ENCODE data around the gene PPA1. TPM values are rescaled to one million over a fixed set of nuclear protein-coding genes. Genes with fewer than 3 reads are reported as not detected.

The PPA1 gene
- total and polyA plus RNA-seq, 7 donors: 51.2 to 273 (median 99.5) TPM

DNA sequence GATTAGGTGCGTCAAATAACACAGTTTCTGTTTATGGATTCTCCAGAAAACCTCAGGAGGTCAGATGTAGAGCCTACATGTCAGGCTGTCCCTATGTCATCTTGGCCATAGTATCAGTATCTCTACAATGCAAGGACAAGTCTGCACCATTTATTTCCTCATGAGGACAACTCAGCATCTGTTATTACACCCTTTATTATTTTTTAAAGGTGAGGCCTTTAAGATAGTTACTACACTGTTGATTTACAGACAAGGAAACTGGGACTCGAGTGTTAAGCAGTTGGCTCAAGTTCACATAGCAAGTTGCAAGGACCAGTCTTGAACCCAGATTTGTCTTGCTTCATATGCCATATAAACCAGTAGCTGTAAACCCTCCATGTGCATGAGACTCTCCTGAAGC, 23.2 kb upstream of the PPA1 start:
- TF ChIP-seq EP300 (IDR thresholded peaks at IDR 0.05): no peak
- TF ChIP-seq POLR2A (IDR thresholded peaks at IDR 0.05): no peak
- no peak overlapping the region for H3K27ac ChIP-seq
- 25 to 64% methylated on average over 2 of the region's 2 CpGs for WGBS, 2 donors
- DNase-seq: no peak
- no peaks in the 10 kb centered on the region for H3K36me3 ChIP-seq
- intact Hi-C loops (cut with DNase I): no loop called here
- H3K4me1 ChIP-seq: peaks cover 0 to 10% (median 8%) of the 10 kb centered on the region in 4 donors
- peaks cover 10 to 39% (median 17%) of the 10 kb centered on the region in 3 donors for H3K27me3 ChIP-seq
- no peaks in the 10 kb centered on the region for H3K9me3 ChIP-seq
- no peak overlapping the region for H3K4me3 ChIP-seq

DNA sequence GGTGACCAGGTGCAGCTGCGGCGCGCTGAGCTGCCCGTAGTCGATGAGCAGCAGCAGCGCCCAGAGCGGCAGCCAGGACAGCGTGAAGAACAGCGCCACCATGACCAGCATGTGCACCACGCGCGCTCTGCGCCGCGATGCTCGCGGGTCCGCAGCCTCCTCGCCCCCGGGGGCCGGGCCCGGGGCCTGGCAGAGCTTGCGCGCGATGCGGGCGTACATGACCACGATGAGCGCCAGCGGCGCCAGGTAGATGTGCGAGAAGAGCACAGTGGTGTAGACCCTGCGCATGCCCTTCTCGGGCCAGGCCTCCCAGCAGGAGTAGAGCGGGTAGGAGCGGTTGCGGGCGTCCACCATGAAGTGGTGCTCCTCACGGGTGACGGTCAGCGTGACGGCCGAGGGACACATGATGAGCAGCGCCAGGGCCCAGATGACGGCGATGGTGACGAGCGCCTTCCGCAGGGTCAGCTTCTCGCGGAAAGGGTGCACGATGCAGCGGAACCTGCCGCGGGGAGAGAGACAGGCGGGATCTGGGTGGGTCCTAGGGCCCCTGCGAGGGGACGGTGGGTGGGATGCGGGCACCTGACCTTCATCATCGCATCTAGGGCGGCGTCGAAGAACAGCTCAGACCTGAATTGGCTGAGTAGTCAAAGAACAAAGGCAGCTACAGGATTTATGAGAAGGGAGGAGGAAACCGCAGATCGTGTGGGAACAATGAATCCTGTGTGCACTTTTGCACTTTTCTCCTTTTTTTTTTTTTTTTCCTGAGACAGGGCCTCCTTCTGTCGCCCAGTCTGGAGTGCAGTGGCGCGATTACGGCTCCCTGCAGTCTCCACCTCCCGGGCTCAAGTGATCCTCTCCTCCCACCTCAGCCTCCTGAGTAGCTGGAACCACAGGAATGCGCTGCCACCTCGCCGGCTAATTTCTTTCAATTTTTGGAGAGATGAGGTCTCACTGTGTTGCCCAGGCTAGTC, 22.4 kb upstream of the PPA1 start:
- Histone ChIP-seq H3K36me3 (no peaks in the 10 kb centered on the region), H3K27me3 (peaks cover 10 to 39% (median 17%) of the 10 kb centered on the region in 3 donors), H3K9me3 (no peaks in the 10 kb centered on the region), H3K4me1 (peaks cover 0 to 10% (median 8%) of the 10 kb centered on the region in 4 donors), H3K27ac (no peak overlapping the region), H3K4me3 (peak overlapping the region in 2 of 4 donors; percentile 10 to 21)
- intact Hi-C loops (cut with DNase I): no loop called here
- 18 to 46% methylated on average over 73 of the region's 73 CpGs for WGBS, 2 donors
- TF ChIP-seq POLR2A (IDR thresholded peaks at IDR 0.05): no peak
- no peak for TF ChIP-seq EP300 (IDR thresholded peaks at IDR 0.05)
- TF ChIP-seq POLR2AphosphoS5 (IDR thresholded peaks at IDR 0.05): no peak
- TF ChIP-seq, protein P1, sequence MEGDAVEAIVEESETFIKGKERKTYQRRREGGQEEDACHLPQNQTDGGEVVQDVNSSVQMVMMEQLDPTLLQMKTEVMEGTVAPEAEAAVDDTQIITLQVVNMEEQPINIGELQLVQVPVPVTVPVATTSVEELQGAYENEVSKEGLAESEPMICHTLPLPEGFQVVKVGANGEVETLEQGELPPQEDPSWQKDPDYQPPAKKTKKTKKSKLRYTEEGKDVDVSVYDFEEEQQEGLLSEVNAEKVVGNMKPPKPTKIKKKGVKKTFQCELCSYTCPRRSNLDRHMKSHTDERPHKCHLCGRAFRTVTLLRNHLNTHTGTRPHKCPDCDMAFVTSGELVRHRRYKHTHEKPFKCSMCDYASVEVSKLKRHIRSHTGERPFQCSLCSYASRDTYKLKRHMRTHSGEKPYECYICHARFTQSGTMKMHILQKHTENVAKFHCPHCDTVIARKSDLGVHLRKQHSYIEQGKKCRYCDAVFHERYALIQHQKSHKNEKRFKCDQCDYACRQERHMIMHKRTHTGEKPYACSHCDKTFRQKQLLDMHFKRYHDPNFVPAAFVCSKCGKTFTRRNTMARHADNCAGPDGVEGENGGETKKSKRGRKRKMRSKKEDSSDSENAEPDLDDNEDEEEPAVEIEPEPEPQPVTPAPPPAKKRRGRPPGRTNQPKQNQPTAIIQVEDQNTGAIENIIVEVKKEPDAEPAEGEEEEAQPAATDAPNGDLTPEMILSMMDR (IDR thresholded peaks at IDR 0.05): no peak
- DNase-seq: no peak

GRCh38 chr10:70254778-70255328, 21.6 kb upstream of the PPA1 start:
- no peak for TF ChIP-seq POLR2AphosphoS5 (IDR thresholded peaks at IDR 0.05)
- Histone ChIP-seq H3K36me3 (no peaks in the 10 kb centered on the region), H3K9me3 (no peaks in the 10 kb centered on the region), H3K27ac (no peak overlapping the region), H3K4me1 (peaks cover 0 to 10% (median 8%) of the 10 kb centered on the region in 4 donors), H3K27me3 (peaks cover 10 to 39% (median 17%) of the 10 kb centered on the region in 3 donors), H3K4me3 (peak overlapping the region in 2 of 4 donors; percentile 10 to 21)
- intact Hi-C loops (cut with DNase I): no loop called here
- 55 to 85% methylated on average over 40 of the region's 40 CpGs for WGBS, 2 donors
- DNase-seq: no peak

DNA sequence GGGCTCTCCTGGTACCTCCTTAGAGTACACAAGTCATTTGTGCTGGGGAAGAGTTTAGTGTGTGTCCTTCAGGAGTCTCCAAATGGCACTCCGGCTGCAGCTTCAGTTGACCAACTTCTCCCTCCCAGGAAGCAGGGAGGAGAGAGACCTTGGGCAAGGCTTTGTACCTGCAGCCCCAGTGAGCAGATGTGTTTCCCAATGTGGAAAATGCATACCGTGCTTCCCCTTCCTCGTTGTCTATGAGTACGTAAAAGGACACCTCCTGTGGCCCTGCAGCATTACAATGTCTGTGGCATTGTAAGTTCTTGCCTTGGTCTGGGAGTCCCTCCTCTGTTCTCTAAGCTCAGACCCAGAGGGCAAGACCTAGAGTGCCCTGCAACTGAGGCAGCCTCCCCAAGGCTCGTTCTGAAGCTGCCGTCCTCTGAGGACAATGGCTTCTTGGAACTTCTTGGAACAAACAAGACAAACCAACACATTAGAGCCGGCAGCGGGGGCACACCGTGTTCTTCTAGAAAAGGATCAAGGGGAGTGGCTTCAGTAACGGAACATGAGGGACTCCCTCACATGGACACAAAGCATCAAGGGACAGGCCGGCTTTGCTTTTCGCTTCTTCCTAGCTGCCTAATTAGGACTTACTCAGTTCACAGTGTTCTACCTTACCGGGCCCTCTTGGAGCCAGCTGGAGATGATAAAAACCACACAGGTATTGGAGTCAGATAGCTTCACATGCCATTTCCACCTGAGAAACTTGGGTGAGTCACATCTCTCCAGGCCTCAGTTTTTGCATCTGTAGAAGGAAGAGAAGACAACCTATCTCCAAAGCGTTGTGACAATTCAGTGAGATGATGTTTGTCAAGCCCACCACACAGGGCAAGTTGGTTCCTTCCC, 20.9 kb upstream of the PPA1 start:
- H3K27me3 ChIP-seq: peaks cover 10 to 39% (median 17%) of the 10 kb centered on the region in 3 donors
- H3K36me3 ChIP-seq: no peaks in the 10 kb centered on the region
- DNase-seq: no peak
- no peaks in the 10 kb centered on the region for H3K9me3 ChIP-seq
- no peak overlapping the region for H3K4me3 ChIP-seq
- TF ChIP-seq POLR2AphosphoS5 (IDR thresholded peaks at IDR 0.05) (no peak), EP300 (IDR thresholded peaks at IDR 0.05) (no peak), POLR2A (IDR thresholded peaks at IDR 0.05) (no peak)
- TF ChIP-seq, protein P1 (IDR thresholded peaks at IDR 0.05): no peak
- H3K4me1 ChIP-seq: peaks cover 0 to 10% (median 8%) of the 10 kb centered on the region in 4 donors
- intact Hi-C loops (cut with DNase I): no loop called here
- no peak overlapping the region for H3K27ac ChIP-seq
- 82 to 88% methylated on average over 14 of the region's 14 CpGs for WGBS, 2 donors

DNA sequence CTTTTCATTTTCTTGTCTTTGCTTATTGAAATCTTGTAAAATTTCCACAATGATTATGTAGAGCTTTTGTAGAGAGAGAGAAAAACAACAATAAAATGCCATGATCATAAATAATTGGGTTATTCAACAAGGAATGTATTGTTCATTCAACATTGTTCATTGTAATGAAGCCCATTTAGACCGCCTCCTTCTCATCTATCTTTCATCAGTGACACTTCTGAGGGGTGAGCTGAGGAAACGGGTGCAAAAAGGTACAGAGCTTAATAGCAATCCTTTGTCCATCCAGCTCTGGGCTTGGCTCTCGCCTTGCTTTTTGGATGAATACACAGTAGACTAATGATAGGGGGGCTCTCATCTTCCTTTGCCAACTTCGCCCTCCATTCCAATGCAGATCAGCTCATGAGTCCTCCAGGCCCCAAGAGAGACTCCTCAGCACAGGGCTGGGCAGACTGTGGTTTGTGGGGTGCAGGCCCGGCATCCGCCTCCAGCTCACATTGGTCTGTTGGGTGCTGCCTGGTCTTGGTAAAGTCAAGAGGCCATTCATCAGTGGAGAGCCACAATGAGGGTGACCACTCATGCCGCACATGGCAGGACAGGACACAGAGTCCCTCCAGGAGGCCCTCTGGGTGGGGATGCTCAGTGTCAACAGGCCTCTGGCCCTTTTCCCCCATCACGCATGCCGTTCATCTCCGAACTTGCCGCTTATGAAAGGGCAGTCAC, 17.9 kb upstream of the PPA1 start:
- Histone ChIP-seq H3K27ac (no peak overlapping the region), H3K36me3 (no peaks in the 10 kb centered on the region), H3K4me1 (peaks cover 0 to 10% (median 8%) of the 10 kb centered on the region in 4 donors), H3K9me3 (no peaks in the 10 kb centered on the region), H3K4me3 (no peak overlapping the region), H3K27me3 (peaks cover 10 to 31% (median 15%) of the 10 kb centered on the region in 3 donors)
- TF ChIP-seq, protein P1 (IDR thresholded peaks at IDR 0.05): no peak
- no peak for TF ChIP-seq EP300 (IDR thresholded peaks at IDR 0.05)
- TF ChIP-seq POLR2AphosphoS5 (IDR thresholded peaks at IDR 0.05): no peak
- intact Hi-C loops (cut with DNase I): no loop called here
- DNase-seq: no peak
- 97% methylated on average over 11 of the region's 11 CpGs for WGBS, 2 donors

Data from sigmoid colon (tissue), 7 donors.